ENCODE data around the gene NEGR1. TPM values are rescaled to one million over a fixed set of nuclear protein-coding genes. Genes with fewer than 3 reads are reported as not detected.

The NEGR1 gene
- total RNA-seq, 1 donor from 2014 or later: 19.2 TPM

GRCh38 chr1:71918630-71919029 is 363.7 kb downstream of the NEGR1 start:
- Histone ChIP-seq H3K9me3 (no peaks in the 10 kb centered on the region), H3K36me3 (no peaks in the 10 kb centered on the region), H3K27me3 (no peaks in the 10 kb centered on the region), H3K27ac (no peak overlapping the region), H3K4me3 (no peak overlapping the region), H3K4me1 (no peaks in the 10 kb centered on the region)
- intact Hi-C loops (cut with DNase I): no loop called here
- no peak for TF ChIP-seq POLR2A (IDR thresholded peaks at IDR 0.05)
- TF ChIP-seq, protein P1, sequence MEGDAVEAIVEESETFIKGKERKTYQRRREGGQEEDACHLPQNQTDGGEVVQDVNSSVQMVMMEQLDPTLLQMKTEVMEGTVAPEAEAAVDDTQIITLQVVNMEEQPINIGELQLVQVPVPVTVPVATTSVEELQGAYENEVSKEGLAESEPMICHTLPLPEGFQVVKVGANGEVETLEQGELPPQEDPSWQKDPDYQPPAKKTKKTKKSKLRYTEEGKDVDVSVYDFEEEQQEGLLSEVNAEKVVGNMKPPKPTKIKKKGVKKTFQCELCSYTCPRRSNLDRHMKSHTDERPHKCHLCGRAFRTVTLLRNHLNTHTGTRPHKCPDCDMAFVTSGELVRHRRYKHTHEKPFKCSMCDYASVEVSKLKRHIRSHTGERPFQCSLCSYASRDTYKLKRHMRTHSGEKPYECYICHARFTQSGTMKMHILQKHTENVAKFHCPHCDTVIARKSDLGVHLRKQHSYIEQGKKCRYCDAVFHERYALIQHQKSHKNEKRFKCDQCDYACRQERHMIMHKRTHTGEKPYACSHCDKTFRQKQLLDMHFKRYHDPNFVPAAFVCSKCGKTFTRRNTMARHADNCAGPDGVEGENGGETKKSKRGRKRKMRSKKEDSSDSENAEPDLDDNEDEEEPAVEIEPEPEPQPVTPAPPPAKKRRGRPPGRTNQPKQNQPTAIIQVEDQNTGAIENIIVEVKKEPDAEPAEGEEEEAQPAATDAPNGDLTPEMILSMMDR (IDR thresholded peaks at IDR 0.05): no peak
- TF ChIP-seq POLR2AphosphoS5 (IDR thresholded peaks at IDR 0.05; ENCODE audit: insufficient read depth in 1 of 2, low read depth in 1 of 2): no peak
- no peak for DNase-seq (ENCODE audit: extremely low spot score in 2 of 2)

- intact Hi-C loops (cut with DNase I): no loop called here
- H3K9me3 ChIP-seq: no peaks in the 10 kb centered on the region
These were observed 365.4 kb downstream of the NEGR1 start for GRCh38 chr1:71916894-71917293.

DNA sequence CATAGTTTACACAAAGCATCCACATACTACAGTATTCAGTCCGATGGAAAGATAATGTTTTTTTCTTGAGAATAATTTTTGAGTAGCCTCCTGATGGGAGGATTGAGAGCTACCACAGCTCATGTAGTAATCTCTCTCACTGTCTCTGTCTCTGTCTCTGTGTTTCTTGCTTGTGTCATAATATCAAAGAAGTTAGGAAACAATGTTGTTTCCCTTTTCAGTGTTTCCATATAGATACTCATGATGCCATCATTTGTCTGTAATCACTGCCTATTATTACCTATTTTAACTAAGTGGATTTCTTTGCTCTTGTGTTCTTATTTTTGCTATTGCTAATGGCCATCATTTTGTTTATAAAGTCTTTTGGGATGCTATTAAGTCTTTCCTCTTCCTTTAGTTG is 367.7 kb downstream of the NEGR1 start:
- no peak overlapping the region for H3K4me3 ChIP-seq
- DNase-seq (ENCODE audit: extremely low spot score in 2 of 2): no peak
- no peaks in the 10 kb centered on the region for H3K36me3 ChIP-seq
- no peaks in the 10 kb centered on the region for H3K4me1 ChIP-seq
- no peaks in the 10 kb centered on the region for H3K9me3 ChIP-seq
- no peaks in the 10 kb centered on the region for H3K27me3 ChIP-seq
- intact Hi-C loops (cut with DNase I): no loop called here
- TF ChIP-seq POLR2AphosphoS5 (IDR thresholded peaks at IDR 0.05; ENCODE audit: insufficient read depth in 1 of 2, low read depth in 1 of 2) (no peak), POLR2A (IDR thresholded peaks at IDR 0.05) (no peak)
- TF ChIP-seq, protein P1 (IDR thresholded peaks at IDR 0.05): no peak
- H3K27ac ChIP-seq: no peak overlapping the region

More at GRCh38 chr1:71916894-71917293, 365.4 kb downstream of the NEGR1 start:
- TF ChIP-seq POLR2AphosphoS5 (IDR thresholded peaks at IDR 0.05; ENCODE audit: insufficient read depth in 1 of 2, low read depth in 1 of 2) (no peak), POLR2A (IDR thresholded peaks at IDR 0.05) (no peak)
- TF ChIP-seq, protein P1 (IDR thresholded peaks at IDR 0.05): no peak
- H3K4me3 ChIP-seq: no peak overlapping the region
- H3K27ac ChIP-seq: no peak overlapping the region
- no peaks in the 10 kb centered on the region for H3K4me1 ChIP-seq
- H3K27me3 ChIP-seq: no peaks in the 10 kb centered on the region
- DNase-seq (ENCODE audit: extremely low spot score in 2 of 2): no peak
- no peaks in the 10 kb centered on the region for H3K36me3 ChIP-seq

DNA sequence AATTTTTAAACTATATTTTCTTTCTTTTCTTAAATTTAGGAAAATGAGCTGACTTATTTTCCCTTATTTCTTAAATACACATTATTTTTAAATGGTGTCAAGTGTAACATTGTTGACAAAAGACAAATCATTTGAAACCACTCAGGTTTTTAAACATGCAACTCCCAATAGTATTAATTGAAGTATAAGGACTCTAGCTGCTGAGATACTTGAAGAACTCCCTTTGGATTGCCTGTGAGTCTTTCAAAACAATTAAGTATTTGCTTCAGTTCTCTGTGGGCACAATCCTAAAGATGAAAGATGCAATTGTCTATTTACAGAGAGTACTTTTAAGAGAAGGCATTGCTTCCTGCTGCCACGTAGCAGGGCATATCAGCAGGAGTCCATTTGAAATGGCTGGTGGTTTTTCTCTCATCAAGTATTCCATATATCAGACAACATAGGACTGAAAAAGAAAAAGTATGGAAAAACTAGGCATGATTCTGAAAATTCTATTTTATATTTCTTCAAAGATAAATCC is 373.4 kb downstream of the NEGR1 start:
- intact Hi-C loops (cut with DNase I): no loop called here
- Histone ChIP-seq H3K4me3 (no peak overlapping the region), H3K4me1 (no peaks in the 10 kb centered on the region), H3K27ac (no peak overlapping the region), H3K36me3 (no peaks in the 10 kb centered on the region), H3K27me3 (no peaks in the 10 kb centered on the region), H3K9me3 (no peaks in the 10 kb centered on the region)
- DNase-seq (ENCODE audit: extremely low spot score in 2 of 2): no peak
- TF ChIP-seq POLR2AphosphoS5 (IDR thresholded peaks at IDR 0.05; ENCODE audit: insufficient read depth in 1 of 2, low read depth in 1 of 2): no peak

- Histone ChIP-seq H3K36me3 (no peaks in the 10 kb centered on the region), H3K4me1 (no peaks in the 10 kb centered on the region), H3K27ac (no peak overlapping the region), H3K27me3 (no peaks in the 10 kb centered on the region), H3K9me3 (no peaks in the 10 kb centered on the region), H3K4me3 (no peak overlapping the region)
- TF ChIP-seq POLR2A (IDR thresholded peaks at IDR 0.05) (no peak), POLR2AphosphoS5 (IDR thresholded peaks at IDR 0.05; ENCODE audit: insufficient read depth in 1 of 2, low read depth in 1 of 2) (no peak)
- TF ChIP-seq, protein P1 (IDR thresholded peaks at IDR 0.05): no peak
- intact Hi-C loops (cut with DNase I): no loop called here
- no peak for DNase-seq (ENCODE audit: extremely low spot score in 2 of 2)
These were observed 374.0 kb downstream of the NEGR1 start for GRCh38 chr1:71908303-71908702.
